ENCODE data around the gene SUSD4. TPM values are rescaled to one million over a fixed set of nuclear protein-coding genes. Genes with fewer than 3 reads are reported as not detected.

Gene SUSD4
- polyA plus RNA-seq, 2 of the 4 experiments (the other 2 are of a cell fraction), result 0.61 to 0.85 TPM

DNA sequence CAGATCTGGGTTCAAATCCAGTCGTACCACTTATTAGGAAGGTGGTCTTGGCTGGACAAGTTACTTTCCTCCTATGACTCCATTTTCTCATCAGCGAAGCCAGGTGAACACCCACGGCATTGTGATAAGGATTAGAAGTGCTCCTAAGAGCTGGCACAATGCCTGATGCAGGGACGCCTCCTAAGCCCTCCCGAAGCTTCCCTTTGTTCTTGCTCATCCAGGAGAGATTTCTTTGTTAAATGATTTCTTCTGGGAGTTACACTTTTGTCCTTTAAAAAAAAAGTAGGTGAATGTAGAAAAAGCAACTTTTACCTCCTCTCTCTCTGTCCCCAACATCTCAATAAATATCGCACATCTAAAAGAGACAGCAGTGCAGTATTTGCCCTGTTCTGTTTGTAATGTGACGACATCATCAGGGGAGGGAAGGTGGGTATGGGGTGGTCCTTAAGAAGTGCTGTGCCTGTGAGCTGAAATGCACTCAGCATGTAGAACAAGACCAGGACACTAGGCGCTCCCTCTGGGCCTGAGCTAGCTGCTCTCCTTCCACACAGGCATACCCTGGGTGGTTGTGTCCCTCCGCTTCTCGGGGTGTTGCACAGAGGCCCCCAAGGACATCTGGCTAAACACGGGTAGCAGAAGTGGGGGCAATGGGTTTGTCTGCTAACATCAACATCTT lies 43.9 kb downstream of the SUSD4 start:
- 49% methylated on average over 11 of the region's 11 CpGs for WGBS (ENCODE audit: missing lambda C conversion rate)
- peak in 1 of 2 experiments; percentile 34; a peak in 2 of 6 replicates for ATAC-seq
- no peak for TF ChIP-seq NR3C1 (IDR thresholded peaks at IDR 0.05)
- no peak for TF ChIP-seq TFCP2L1 (CRISPR knock-in tag; IDR thresholded peaks at IDR 0.05)

DNA sequence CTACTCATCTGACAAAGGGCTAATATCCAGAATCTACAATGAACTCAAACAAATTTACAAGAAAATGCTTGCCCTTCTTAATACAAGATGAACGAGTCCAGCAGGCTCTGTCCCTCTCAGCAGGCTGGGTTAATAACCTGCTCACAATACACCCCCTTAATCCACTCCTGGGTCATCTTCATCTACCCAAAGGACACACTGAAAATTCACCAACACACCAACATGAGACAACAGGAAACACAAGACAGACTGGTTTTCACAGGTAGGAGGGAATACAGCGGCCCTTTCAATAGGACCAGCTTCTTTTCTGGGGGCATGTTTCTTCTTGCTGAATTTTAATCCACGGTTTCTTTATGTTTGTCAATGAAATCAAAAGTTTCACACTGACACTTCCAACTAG lies 44.6 kb downstream of the SUSD4 start:
- Histone ChIP-seq H3K4me3 (no peak overlapping the region), H3K4me1 (no peaks in the 10 kb centered on the region), H3K4me2 (no peak overlapping the region), H3K27ac (no peak overlapping the region), H3K9me3 (no peaks in the 10 kb centered on the region)
- 6% methylated on average over 3 of the region's 3 CpGs for WGBS (ENCODE audit: missing lambda C conversion rate)
- POLR2A ChIA-PET, result no interaction called here
- CTCF ChIA-PET, result no interaction called here
- ATAC-seq (no peak), FAIRE-seq (no peak), DNase-seq (ENCODE audit: low read depth in 1 of 2, low spot score in 1 of 2) (no peak)
- TF ChIP-seq SMC3 (IDR thresholded peaks at IDR 0.05) (no peak), FOSB (CRISPR knock-in tag; IDR thresholded peaks at IDR 0.05) (no peak), RAD21 (conservative IDR thresholded peaks at IDR 0.05 in 1 of 2, IDR thresholded peaks at IDR 0.05 in 1 of 2) (no peak)
- TF ChIP-seq, protein P1, sequence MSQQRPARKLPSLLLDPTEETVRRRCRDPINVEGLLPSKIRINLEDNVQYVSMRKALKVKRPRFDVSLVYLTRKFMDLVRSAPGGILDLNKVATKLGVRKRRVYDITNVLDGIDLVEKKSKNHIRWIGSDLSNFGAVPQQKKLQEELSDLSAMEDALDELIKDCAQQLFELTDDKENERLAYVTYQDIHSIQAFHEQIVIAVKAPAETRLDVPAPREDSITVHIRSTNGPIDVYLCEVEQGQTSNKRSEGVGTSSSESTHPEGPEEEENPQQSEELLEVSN (IDR thresholded peaks at IDR 0.05; ENCODE audit: borderline replicate concordance, low read depth), result no peak

More for the DNA sequence above, 43.9 kb downstream of the SUSD4 start:
- CTCF ChIA-PET, result interaction anchor here (0.6 to 0.9 kb wide), 3 partner anchors 11 to 1096 kb away, joined by 3 read pairs; no protein-coding TSS in a partner anchor
- H3K4me3 ChIP-seq, result no peak overlapping the region
- H3K9me3 ChIP-seq, result no peaks in the 10 kb centered on the region
- DNase-seq (ENCODE audit: low read depth in 1 of 2, low spot score in 1 of 2) (no peak), FAIRE-seq (no peak)
- no peaks in the 10 kb centered on the region for H3K4me1 ChIP-seq
- POLR2A ChIA-PET, result no interaction called here
- no peak overlapping the region for H3K4me2 ChIP-seq
- H3K27ac ChIP-seq, result no peak overlapping the region

DNA sequence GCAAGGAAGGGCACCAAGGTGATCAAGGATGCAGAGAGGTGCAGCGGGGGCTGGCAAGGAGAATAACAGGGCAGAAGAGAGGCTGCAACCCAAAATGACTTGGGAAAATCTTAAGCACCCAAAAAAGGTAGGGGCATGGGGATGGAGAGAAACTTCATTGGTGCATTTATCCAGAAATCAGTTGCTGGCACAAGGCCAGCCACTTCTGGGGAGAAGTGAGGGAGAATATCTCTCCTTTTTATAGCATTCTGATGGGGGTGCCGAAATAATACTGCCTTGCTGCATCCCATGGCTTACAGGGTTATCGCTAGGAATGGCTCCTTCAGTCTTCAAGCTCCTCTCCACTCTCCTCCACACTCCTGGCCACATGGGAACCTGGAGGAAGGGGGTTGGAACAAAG lies 47.9 kb downstream of the SUSD4 start:
- H3K27ac ChIP-seq, result no peak overlapping the region
- no peak overlapping the region for H3K4me2 ChIP-seq
- 25% methylated on average over 3 of the region's 3 CpGs for WGBS (ENCODE audit: missing lambda C conversion rate)
- no peak for FAIRE-seq
- TF ChIP-seq, protein P2, sequence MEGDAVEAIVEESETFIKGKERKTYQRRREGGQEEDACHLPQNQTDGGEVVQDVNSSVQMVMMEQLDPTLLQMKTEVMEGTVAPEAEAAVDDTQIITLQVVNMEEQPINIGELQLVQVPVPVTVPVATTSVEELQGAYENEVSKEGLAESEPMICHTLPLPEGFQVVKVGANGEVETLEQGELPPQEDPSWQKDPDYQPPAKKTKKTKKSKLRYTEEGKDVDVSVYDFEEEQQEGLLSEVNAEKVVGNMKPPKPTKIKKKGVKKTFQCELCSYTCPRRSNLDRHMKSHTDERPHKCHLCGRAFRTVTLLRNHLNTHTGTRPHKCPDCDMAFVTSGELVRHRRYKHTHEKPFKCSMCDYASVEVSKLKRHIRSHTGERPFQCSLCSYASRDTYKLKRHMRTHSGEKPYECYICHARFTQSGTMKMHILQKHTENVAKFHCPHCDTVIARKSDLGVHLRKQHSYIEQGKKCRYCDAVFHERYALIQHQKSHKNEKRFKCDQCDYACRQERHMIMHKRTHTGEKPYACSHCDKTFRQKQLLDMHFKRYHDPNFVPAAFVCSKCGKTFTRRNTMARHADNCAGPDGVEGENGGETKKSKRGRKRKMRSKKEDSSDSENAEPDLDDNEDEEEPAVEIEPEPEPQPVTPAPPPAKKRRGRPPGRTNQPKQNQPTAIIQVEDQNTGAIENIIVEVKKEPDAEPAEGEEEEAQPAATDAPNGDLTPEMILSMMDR (IDR thresholded peaks at IDR 0.05), result no peak
- TF ChIP-seq, protein P3, sequence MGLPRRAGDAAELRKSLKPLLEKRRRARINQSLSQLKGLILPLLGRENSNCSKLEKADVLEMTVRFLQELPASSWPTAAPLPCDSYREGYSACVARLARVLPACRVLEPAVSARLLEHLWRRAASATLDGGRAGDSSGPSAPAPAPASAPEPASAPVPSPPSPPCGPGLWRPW (IDR thresholded peaks at IDR 0.05), result no peak
- TF ChIP-seq CEBPB (IDR thresholded peaks at IDR 0.05) (no peak), JUN (IDR thresholded peaks at IDR 0.05) (no peak), GATA3 (IDR thresholded peaks at IDR 0.05; ENCODE audit: borderline replicate concordance) (no peak), FOSL2 (IDR thresholded peaks at IDR 0.05) (no peak), FOSL2 (CRISPR knock-in tag; IDR thresholded peaks at IDR 0.05) (no peak), CBX2 (IDR thresholded peaks at IDR 0.05; ENCODE audit: borderline replicate concordance, low read depth) (no peak), CHD2 (IDR thresholded peaks at IDR 0.05; ENCODE audit: low read length, partially characterized antibody) (no peak), HOXB5 (CRISPR knock-in tag; IDR thresholded peaks at IDR 0.05) (no peak), RAD21 (conservative IDR thresholded peaks at IDR 0.05 in 1 of 2, IDR thresholded peaks at IDR 0.05 in 1 of 2) (no peak)
- TF ChIP-seq, protein P4, sequence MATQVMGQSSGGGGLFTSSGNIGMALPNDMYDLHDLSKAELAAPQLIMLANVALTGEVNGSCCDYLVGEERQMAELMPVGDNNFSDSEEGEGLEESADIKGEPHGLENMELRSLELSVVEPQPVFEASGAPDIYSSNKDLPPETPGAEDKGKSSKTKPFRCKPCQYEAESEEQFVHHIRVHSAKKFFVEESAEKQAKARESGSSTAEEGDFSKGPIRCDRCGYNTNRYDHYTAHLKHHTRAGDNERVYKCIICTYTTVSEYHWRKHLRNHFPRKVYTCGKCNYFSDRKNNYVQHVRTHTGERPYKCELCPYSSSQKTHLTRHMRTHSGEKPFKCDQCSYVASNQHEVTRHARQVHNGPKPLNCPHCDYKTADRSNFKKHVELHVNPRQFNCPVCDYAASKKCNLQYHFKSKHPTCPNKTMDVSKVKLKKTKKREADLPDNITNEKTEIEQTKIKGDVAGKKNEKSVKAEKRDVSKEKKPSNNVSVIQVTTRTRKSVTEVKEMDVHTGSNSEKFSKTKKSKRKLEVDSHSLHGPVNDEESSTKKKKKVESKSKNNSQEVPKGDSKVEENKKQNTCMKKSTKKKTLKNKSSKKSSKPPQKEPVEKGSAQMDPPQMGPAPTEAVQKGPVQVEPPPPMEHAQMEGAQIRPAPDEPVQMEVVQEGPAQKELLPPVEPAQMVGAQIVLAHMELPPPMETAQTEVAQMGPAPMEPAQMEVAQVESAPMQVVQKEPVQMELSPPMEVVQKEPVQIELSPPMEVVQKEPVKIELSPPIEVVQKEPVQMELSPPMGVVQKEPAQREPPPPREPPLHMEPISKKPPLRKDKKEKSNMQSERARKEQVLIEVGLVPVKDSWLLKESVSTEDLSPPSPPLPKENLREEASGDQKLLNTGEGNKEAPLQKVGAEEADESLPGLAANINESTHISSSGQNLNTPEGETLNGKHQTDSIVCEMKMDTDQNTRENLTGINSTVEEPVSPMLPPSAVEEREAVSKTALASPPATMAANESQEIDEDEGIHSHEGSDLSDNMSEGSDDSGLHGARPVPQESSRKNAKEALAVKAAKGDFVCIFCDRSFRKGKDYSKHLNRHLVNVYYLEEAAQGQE (IDR thresholded peaks at IDR 0.05), result no peak
- TF ChIP-seq, protein P5, sequence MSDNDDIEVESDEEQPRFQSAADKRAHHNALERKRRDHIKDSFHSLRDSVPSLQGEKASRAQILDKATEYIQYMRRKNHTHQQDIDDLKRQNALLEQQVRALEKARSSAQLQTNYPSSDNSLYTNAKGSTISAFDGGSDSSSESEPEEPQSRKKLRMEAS (IDR thresholded peaks at IDR 0.05), result no peak
- no peak for ATAC-seq
- no peak overlapping the region for H3K4me3 ChIP-seq
- ChIA-PET CTCF (no interaction called here), POLR2A (no interaction called here)
- H3K4me1 ChIP-seq, result no peaks in the 10 kb centered on the region
- no peak for DNase-seq (ENCODE audit: low read depth in 1 of 2, low spot score in 1 of 2)
- no peaks in the 10 kb centered on the region for H3K9me3 ChIP-seq

All from A549 (cell line).